Measurements from ENCODE around the gene RPS6KC1. TPM values are rescaled to one million over a fixed set of nuclear protein-coding genes. Genes with fewer than 3 reads are reported as not detected.

The RPS6KC1 gene
- total RNA-seq, 1 donor from 2014 or later = 16.7 TPM

DNA sequence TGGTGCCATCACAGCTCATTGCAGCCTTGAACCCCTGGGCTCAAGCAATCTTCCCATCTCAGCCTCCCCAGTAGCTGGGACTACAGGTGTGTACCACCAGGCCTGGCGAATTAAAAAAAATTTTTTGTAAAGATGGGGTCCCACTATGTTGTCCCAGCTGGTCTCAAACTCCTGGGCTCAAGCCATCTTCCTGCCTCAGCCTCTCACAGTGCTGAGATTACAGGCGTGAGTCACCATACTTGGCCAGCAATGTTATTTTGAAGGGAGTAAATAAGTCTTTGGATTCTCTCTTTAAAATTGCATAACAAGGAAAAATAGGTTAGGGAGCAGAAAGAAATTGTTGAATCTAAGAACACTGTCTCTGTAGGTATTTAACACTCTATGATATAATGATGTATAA lies 111.3 kb downstream of the RPS6KC1 start:
- DNase-seq (ENCODE audit: low read depth, low spot score) = no peak
- Mint-ChIP-seq H3K27ac (ENCODE audit: unreplicated experiment) (no peak overlapping the region), H3K27me3 (ENCODE audit: low read depth) (no peaks in the 10 kb centered on the region), H3K36me3 (ENCODE audit: low read depth) (peaks cover 11% of the 10 kb centered on the region), H3K4me3 (no peak overlapping the region), H3K9me3 (peaks cover 3% of the 10 kb centered on the region), H3K4me1 (peaks cover 7% of the 10 kb centered on the region)
- TF ChIP-seq, protein P1, sequence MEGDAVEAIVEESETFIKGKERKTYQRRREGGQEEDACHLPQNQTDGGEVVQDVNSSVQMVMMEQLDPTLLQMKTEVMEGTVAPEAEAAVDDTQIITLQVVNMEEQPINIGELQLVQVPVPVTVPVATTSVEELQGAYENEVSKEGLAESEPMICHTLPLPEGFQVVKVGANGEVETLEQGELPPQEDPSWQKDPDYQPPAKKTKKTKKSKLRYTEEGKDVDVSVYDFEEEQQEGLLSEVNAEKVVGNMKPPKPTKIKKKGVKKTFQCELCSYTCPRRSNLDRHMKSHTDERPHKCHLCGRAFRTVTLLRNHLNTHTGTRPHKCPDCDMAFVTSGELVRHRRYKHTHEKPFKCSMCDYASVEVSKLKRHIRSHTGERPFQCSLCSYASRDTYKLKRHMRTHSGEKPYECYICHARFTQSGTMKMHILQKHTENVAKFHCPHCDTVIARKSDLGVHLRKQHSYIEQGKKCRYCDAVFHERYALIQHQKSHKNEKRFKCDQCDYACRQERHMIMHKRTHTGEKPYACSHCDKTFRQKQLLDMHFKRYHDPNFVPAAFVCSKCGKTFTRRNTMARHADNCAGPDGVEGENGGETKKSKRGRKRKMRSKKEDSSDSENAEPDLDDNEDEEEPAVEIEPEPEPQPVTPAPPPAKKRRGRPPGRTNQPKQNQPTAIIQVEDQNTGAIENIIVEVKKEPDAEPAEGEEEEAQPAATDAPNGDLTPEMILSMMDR (conservative IDR thresholded peaks at IDR 0.05) = no peak

DNA sequence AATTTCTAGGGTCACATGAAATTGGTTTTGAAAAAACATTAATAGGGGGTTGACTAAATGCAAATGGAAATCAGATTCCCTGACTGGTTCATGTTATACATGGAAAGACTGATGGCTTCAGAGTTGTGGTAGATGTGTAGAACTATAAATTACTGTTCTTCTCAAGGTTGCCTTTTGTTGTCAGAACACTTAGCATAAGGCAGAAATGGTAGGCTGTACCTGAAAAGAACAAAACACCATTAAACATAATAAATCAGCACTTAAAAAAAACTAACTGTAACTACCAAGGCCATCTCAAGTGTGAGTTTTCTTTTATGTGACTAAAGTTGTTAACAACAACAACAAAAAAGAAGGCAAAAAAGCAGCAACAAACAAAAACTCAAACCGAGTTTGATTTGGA lies 111.8 kb downstream of the RPS6KC1 start:
- Mint-ChIP-seq H3K4me1 (peaks cover 7% of the 10 kb centered on the region), H3K9me3 (peaks cover 3% of the 10 kb centered on the region), H3K27me3 (ENCODE audit: low read depth) (no peaks in the 10 kb centered on the region), H3K4me3 (no peak overlapping the region), H3K36me3 (ENCODE audit: low read depth) (peaks cover 5% of the 10 kb centered on the region), H3K27ac (ENCODE audit: unreplicated experiment) (no peak overlapping the region)
- TF ChIP-seq, protein P1 (conservative IDR thresholded peaks at IDR 0.05) = no peak
- no peak for DNase-seq (ENCODE audit: low read depth, low spot score)

DNA sequence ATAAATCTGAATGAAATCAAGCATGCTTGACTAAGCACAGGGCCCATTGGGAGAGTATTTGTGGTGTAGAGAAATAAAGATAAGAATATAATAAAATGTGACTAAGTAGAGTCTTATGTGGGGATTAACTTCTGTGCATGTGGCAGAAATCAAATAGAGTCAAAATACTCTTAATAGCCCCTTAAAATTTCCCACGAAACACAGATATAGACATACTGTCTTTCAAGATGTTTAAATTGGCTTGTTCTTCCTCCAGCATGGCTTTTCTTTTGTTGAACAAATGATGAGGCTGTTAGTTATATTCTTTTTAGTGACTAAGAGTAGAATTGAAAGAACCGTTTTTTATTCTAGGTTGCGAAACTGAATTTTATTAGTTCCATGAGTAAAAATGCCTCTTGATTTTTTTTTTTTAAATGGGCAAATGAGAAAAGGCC lies 112.3 kb downstream of the RPS6KC1 start:
- no peak for DNase-seq (ENCODE audit: low read depth, low spot score)
- Mint-ChIP-seq H3K9me3 (peaks cover 3% of the 10 kb centered on the region), H3K4me1 (peaks cover 7% of the 10 kb centered on the region), H3K27ac (ENCODE audit: unreplicated experiment) (no peak overlapping the region), H3K4me3 (no peak overlapping the region), H3K36me3 (ENCODE audit: low read depth) (peaks cover 4% of the 10 kb centered on the region), H3K27me3 (ENCODE audit: low read depth) (no peaks in the 10 kb centered on the region)
- TF ChIP-seq, protein P1 (conservative IDR thresholded peaks at IDR 0.05) = no peak

DNA sequence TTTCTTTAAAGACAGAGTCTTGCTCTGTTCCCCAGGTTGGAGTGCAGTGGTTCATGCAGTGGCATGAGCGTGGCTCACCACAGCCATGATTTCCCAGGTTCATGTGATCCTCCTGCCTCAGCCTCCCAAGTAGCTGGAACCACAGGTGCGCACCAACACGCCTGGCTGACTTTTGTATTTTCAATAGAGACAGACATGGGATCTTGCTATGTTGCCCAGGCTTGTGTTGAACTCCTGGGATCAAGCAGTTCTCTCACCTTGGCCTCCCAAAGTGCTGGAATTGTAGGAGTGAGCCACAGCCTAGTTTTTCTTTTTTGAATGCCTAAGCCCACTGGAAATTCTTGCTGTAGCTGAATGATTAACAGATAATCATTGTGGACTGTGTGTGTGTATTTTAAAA lies 113.5 kb downstream of the RPS6KC1 start:
- H3K4me3 Mint-ChIP-seq = no peak overlapping the region
- H3K27ac Mint-ChIP-seq (ENCODE audit: unreplicated experiment) = no peak overlapping the region
- no peak for DNase-seq (ENCODE audit: low read depth, low spot score)
- H3K9me3 Mint-ChIP-seq = peaks cover 3% of the 10 kb centered on the region
- H3K4me1 Mint-ChIP-seq = peaks cover 7% of the 10 kb centered on the region
- H3K27me3 Mint-ChIP-seq (ENCODE audit: low read depth) = no peaks in the 10 kb centered on the region
- peaks cover 4% of the 10 kb centered on the region for H3K36me3 Mint-ChIP-seq (ENCODE audit: low read depth)
- TF ChIP-seq, protein P1 (conservative IDR thresholded peaks at IDR 0.05) = no peak

DNA sequence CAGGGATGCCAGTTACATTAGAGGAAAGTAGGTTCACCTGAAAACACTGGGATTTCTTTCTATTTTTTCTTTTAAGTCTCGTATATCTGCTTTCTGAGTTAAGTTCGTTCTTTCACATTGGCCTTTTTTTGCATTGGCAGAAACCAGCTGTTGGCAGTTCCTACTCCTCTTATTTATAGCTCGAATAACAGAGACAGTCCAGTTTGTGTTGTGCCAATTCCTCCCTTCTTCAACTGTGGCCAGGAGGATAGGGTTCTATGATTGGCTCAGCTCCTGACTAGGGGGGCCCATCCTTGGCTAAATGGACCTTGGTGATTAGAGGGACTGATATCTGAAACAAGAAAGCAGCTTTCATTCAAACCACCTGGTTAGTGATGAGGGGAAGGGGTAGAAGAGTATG lies 115.8 kb downstream of the RPS6KC1 start:
- Mint-ChIP-seq H3K27ac (ENCODE audit: unreplicated experiment) (no peak overlapping the region), H3K27me3 (ENCODE audit: low read depth) (no peaks in the 10 kb centered on the region), H3K4me3 (no peak overlapping the region), H3K4me1 (peaks cover 7% of the 10 kb centered on the region), H3K9me3 (no peaks in the 10 kb centered on the region), H3K36me3 (ENCODE audit: low read depth) (no peaks in the 10 kb centered on the region)
- TF ChIP-seq, protein P1 (conservative IDR thresholded peaks at IDR 0.05) = no peak
- DNase-seq (ENCODE audit: low read depth, low spot score) = no peak

DNA sequence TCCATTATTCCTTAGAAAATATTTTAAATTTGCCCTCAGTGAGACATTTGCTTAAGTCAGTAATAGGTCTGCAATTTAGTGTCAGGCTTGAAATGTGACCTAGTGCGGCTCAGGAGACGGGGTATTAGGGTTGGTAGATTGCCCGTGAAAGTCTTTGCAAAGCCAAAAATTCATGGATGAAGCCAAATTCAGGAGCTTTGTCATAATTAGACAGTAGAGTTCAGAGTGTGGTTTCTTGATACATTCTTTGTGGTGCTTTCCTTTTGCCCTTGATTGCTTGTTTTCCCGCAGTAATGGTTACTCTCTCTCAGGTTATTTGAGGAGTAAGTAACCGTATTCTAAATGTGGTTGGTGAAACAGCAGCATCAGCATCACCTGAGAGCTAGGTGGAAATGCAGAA lies 120.7 kb downstream of the RPS6KC1 start:
- H3K4me1 Mint-ChIP-seq = no peaks in the 10 kb centered on the region
- H3K27ac Mint-ChIP-seq (ENCODE audit: unreplicated experiment) = no peak overlapping the region
- H3K4me3 Mint-ChIP-seq = no peak overlapping the region

More for the DNA sequence above, 120.7 kb downstream of the RPS6KC1 start:
- no peaks in the 10 kb centered on the region for H3K27me3 Mint-ChIP-seq (ENCODE audit: low read depth)
- no peak for DNase-seq (ENCODE audit: low read depth, low spot score)
- H3K9me3 Mint-ChIP-seq = no peaks in the 10 kb centered on the region
- peaks cover 7% of the 10 kb centered on the region for H3K36me3 Mint-ChIP-seq (ENCODE audit: low read depth)
- TF ChIP-seq, protein P1 (conservative IDR thresholded peaks at IDR 0.05) = no peak

Measured in neural crest cell (in vitro differentiated cells).